Motor neuron (in vitro differentiated cells): ENCODE measurements around the gene IQSEC1. TPM values are rescaled to one million over a fixed set of nuclear protein-coding genes. Genes with fewer than 3 reads are reported as not detected.

Source experiments
- ATAC-seq, 8 experiments: fragments of 200-7000 bp; cut with Tn5 transposase; replicated peaks in 6 of 8; 2 replicates each; pipeline ENCODE4 v1.8.0; 2021; ENCODE audit warnings: mild to moderate bottlenecking in 8 of 8, moderate library complexity in 8 of 8
- H3K27ac ChIP-seq, 2 donors: fragments of 250-450 bp; sonication (Bioruptor Pico); 2 replicates each; pipeline ENCODE4 v1.9.0; 2021; ENCODE audit warnings: antibody characterized with exemption in 2 of 2, mild to moderate bottlenecking in 2 of 2, moderate library complexity in 1 of 2
- H3K4me1 ChIP-seq, 2 donors: fragments of 250-450 bp; sonication (Bioruptor Pico); replicated peaks in 1 of 2; 2 replicates each; pipeline ENCODE4 v1.6.1; 2021; ENCODE audit warnings: antibody characterized with exemption in 2 of 2, mild to moderate bottlenecking in 2 of 2, moderate library complexity in 1 of 2
- H3K4me3 ChIP-seq, 5 donors: fragments of 250-450 bp; sonication (Bioruptor Pico); 2 replicates each; pipeline ENCODE4 v1.9.0; 2021; ENCODE audit warnings: antibody characterized with exemption in 5 of 5, mild to moderate bottlenecking in 5 of 5, moderate library complexity in 4 of 5
- WGBS, 10 experiments: fragments of 450-650 bp; shearing (Covaris generic); methylation state at CpG; one replicate each; pipeline ENCODE4 v1.0.0; 2022; 5-methylcytosine and 5-hydroxymethylcytosine counted together
- in situ Hi-C, 9 experiments: fragments of 400-800 bp; cut with MboI; loops; one replicate each; pipeline ENCODE4 v1.15.0; 2021; ENCODE audit warnings: low sequenced_read_pairs in 9 of 9, low pct_unique_long_range_greater_than_20kb in 2 of 9; ENCODE audit not compliant: unreplicated experiment in 9 of 9
- total RNA-seq, 8 experiments: library from RNA; unstranded; fragments of 300-600 nt; gene quantifications; 2 replicates each; pipeline versions ENCODE4 v1.2.3 to v1.2.4, GENCODE V29; 2022

Gene IQSEC1
- total RNA-seq, 8 experiments from 2014 or later, result 12.2 to 25.9 (median 18.3) TPM

- no peak for ATAC-seq
- no peak overlapping the region for H3K4me3 ChIP-seq
- in situ Hi-C loops, result loop anchor here in 1 of 9 experiments (25.0 kb wide), 1 partner anchor 118 kb away; no protein-coding TSS in a partner anchor
- H3K27ac ChIP-seq, result peak overlapping the region in 1 of 2 donors; percentile 39
- H3K4me1 ChIP-seq, result peaks cover 31 to 38% of the 10 kb centered on the region in 2 donors
- WGBS, 10 experiments, result 10 to 94% (median 80%) methylated on average over 2 of the region's 4 CpGs; no CpG with 5 or more reads in 6 of the 10 experiments
Measured at GRCh38 chr3:12979947-12980487, 93.2 kb downstream of the IQSEC1 start.

GRCh38 chr3:12979151-12979946, 93.9 kb downstream of the IQSEC1 start:
- ATAC-seq, result peak in 2 of 8 experiments; percentile 10 to 13
- no peak overlapping the region for H3K4me3 ChIP-seq
- peak overlapping the region in 1 of 2 donors; percentile 39 for H3K27ac ChIP-seq
- H3K4me1 ChIP-seq, result peaks cover 28 to 38% of the 10 kb centered on the region in 2 donors
- in situ Hi-C loops, result loop anchor here in 1 of 9 experiments (25.0 kb wide), 1 partner anchor 117 kb away; no protein-coding TSS in a partner anchor
- 75 to 97% (median 92%) methylated on average over 2 to 20 of the region's 20 CpGs; no CpG with 5 or more reads in 2 of the 10 experiments for WGBS, 10 experiments

- H3K4me3 ChIP-seq, result no peak overlapping the region
- no peak for ATAC-seq
- H3K4me1 ChIP-seq, result peaks cover 23 to 36% of the 10 kb centered on the region in 2 donors
- H3K27ac ChIP-seq, result no peak overlapping the region
- in situ Hi-C loops, result loop anchor here in 1 of 9 experiments (25.0 kb wide), 1 partner anchor 116 kb away; no protein-coding TSS in a partner anchor
- 70 to 100% (median 100%) methylated on average over 1 to 2 of the region's 4 CpGs; no CpG with 5 or more reads in 3 of the 10 experiments for WGBS, 10 experiments
Measured at GRCh38 chr3:12978682-12979081, 94.5 kb downstream of the IQSEC1 start.

- in situ Hi-C loops, result loop anchor here in 1 of 9 experiments (25.0 kb wide), 1 partner anchor 115 kb away; no protein-coding TSS in a partner anchor
- WGBS, 10 experiments, result 17 to 93% (median 80%) methylated on average over 1 to 7 of the region's 10 CpGs
- H3K4me3 ChIP-seq, result no peak overlapping the region
- H3K4me1 ChIP-seq, result peaks cover 23 to 34% of the 10 kb centered on the region in 2 donors
- ATAC-seq, result peak in 3 of 8 experiments; percentile 45 to 60 (median 45)
- peak overlapping the region in 1 of 2 donors; percentile 18 for H3K27ac ChIP-seq
Measured at GRCh38 chr3:12977117-12977808, 96.0 kb downstream of the IQSEC1 start.

GRCh38 chr3:12975748-12976522, 97.3 kb downstream of the IQSEC1 start:
- in situ Hi-C loops, result loop anchor here in 1 of 9 experiments (25.0 kb wide), 1 partner anchor 114 kb away; no protein-coding TSS in a partner anchor
- Histone ChIP-seq H3K4me3 (no peak overlapping the region), H3K4me1 (peaks cover 12 to 23% of the 10 kb centered on the region in 2 donors), H3K27ac (no peak overlapping the region)
- ATAC-seq, result no peak
- WGBS, 10 experiments, result 67 to 100% (median 93%) methylated on average over 1 to 6 of the region's 12 CpGs; no CpG with 5 or more reads in 2 of the 10 experiments

GRCh38 chr3:12974819-12975218, 98.4 kb downstream of the IQSEC1 start:
- no peak overlapping the region for H3K27ac ChIP-seq
- ATAC-seq, result no peak
- no peak overlapping the region for H3K4me3 ChIP-seq
- peaks cover 12 to 15% of the 10 kb centered on the region in 2 donors for H3K4me1 ChIP-seq
- 93 to 100% (median 94%) methylated on average over 1 to 2 of the region's 6 CpGs; no CpG with 5 or more reads in 7 of the 10 experiments for WGBS, 10 experiments
- in situ Hi-C loops, result loop anchor here in 1 of 9 experiments (25.0 kb wide), 1 partner anchor 113 kb away; no protein-coding TSS in a partner anchor

- ATAC-seq, result no peak
- 76 to 85% methylated on average over 2 to 4 of the region's 6 CpGs; no CpG with 5 or more reads in 8 of the 10 experiments for WGBS, 10 experiments
- no peak overlapping the region for H3K27ac ChIP-seq
- in situ Hi-C loops, result no loop called here
- peaks cover 12 to 17% of the 10 kb centered on the region in 2 donors for H3K4me1 ChIP-seq
- H3K4me3 ChIP-seq, result no peak overlapping the region
Measured at GRCh38 chr3:12974334-12974733, 98.9 kb downstream of the IQSEC1 start.

GRCh38 chr3:12973827-12974226, 99.4 kb downstream of the IQSEC1 start:
- Histone ChIP-seq H3K4me3 (no peak overlapping the region), H3K4me1 (peaks cover 14 to 17% of the 10 kb centered on the region in 2 donors), H3K27ac (no peak overlapping the region)
- in situ Hi-C loops, result no loop called here
- WGBS, 10 experiments, result 40 to 100% (median 88%) methylated on average over 1 to 6 of the region's 6 CpGs; no CpG with 5 or more reads in 2 of the 10 experiments
- no peak for ATAC-seq

GRCh38 chr3:12972781-12973702, 100.2 kb downstream of the IQSEC1 start:
- 62 to 100% (median 80%) methylated on average over 1 to 5 of the region's 10 CpGs; no CpG with 5 or more reads in 2 of the 10 experiments for WGBS, 10 experiments
- H3K27ac ChIP-seq, result no peak overlapping the region
- in situ Hi-C loops, result no loop called here
- no peak overlapping the region for H3K4me3 ChIP-seq
- peaks cover 14 to 20% of the 10 kb centered on the region in 2 donors for H3K4me1 ChIP-seq
- no peak for ATAC-seq

GRCh38 chr3:12972043-12972442, 101.2 kb downstream of the IQSEC1 start:
- WGBS, 10 experiments, result 45 to 100% (median 100%) methylated on average over 1 to 2 of the region's 3 CpGs; no CpG with 5 or more reads in 3 of the 10 experiments
- in situ Hi-C loops, result no loop called here
- H3K27ac ChIP-seq, result no peak overlapping the region
- ATAC-seq, result no peak
- H3K4me3 ChIP-seq, result no peak overlapping the region
- peaks cover 6 to 12% of the 10 kb centered on the region in 2 donors for H3K4me1 ChIP-seq

- H3K27ac ChIP-seq, result no peak overlapping the region
- in situ Hi-C loops, result no loop called here
- no peak for ATAC-seq
Measured at GRCh38 chr3:12970684-12971083, 102.5 kb downstream of the IQSEC1 start.

More at GRCh38 chr3:12970684-12971083, 102.5 kb downstream of the IQSEC1 start:
- Histone ChIP-seq H3K4me3 (no peak overlapping the region), H3K4me1 (peaks cover 18 to 23% of the 10 kb centered on the region in 2 donors)
- 69 to 100% (median 86%) methylated on average over 1 to 5 of the region's 5 CpGs; no CpG with 5 or more reads in 2 of the 10 experiments for WGBS, 10 experiments
